Activated CD4-positive, alpha-beta T cell treated with anti-CD3 and anti-CD28 coated beads for 4 hours (primary cell): ENCODE data around the gene DNAH11.

Experiments
- DNase-seq, 2 donors: peaks; one replicate each; pipeline ENCODE4 v3.0.0-alpha.2; 2020

Gene DNAH11

DNA sequence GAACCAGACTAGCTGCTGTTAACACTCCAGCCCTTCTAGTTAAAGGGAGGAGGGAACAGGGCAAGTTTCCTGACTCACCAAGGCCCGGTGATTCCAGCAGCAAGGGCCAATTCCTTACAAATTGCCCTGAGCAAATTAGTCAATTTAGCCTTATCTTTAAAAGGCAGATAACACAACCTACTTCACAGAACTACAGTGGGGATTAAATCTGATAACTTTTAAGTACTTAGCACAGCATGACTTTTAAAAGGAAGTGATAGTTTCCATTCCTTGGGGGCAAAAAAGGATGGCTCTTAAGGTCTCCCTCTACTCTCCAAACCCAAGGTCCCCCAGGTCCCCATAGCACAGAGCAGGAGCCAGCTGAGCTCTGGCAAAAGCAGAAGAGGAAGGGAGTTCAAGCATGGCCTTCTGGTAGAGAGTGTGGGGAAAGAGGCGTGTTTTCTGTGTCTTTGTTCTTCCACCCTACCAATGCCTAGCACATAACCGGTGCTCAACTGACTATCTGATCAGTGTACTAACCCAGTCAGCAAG, 398.8 kb downstream of the DNAH11 start:
- DNase-seq, result no peak

DNA sequence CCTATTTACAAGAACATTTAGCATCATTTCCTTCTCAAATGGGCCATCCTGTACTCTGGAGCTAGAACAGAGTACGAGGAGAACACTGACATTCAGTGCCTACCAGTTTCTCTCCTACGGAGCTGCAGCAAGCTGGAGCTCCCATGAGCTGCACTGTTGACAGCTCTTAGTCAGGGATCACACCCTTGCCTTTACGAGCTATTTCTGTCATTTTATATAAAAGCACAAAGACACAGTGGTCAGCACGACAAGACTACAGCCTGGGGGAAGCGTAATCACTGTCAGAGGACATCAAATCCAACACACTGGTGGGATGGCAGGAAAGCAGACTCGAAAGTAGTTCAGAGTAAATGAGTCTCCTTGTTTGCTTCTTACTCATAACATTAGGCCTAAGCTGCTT, 400.1 kb downstream of the DNAH11 start:
- no peak for DNase-seq

GRCh38 chr7:21943436-21943835, 400.6 kb downstream of the DNAH11 start:
- DNase-seq, result no peak

DNA sequence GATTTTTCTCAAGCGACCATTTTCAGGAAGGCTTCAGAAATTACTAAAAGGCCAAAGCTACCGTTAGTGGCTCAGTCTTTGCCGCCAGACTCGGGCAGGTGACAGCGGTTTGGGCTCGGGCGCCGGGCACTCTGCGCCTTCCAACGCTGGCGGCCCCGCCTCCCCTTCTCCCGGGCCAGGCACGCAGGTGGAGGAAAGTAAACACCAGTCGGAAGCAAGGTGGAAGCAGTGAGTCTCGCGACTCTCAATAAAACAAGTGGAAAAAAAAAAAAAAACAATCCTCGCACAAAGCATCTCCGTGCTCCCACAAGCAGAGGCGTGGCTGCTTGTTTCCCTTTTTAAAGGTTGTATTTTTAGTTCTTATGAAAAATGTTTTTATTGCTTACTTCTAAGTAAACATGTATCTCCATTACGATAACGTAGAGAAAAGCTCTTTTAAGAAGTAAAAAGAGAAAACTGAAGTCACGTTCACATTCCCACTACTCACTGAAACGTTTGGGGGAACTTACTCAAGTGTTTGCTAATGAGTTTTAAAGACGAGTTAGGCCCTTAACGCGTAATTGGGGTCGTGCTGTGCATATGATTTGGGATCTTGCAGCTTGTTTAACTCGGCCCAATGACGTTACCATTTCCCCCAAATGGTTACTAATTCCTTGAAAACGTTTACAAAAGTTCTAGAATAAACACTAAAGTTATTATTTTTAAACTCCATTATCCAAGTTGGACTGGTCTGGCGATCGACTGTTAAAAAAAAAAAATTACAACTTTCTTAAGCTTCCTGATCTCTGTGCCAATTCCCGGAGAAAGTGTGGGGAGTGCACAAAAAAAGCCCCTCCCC, 402.0 kb downstream of the DNAH11 start:
- DNase-seq, result peak; percentile 37 to 45

DNA sequence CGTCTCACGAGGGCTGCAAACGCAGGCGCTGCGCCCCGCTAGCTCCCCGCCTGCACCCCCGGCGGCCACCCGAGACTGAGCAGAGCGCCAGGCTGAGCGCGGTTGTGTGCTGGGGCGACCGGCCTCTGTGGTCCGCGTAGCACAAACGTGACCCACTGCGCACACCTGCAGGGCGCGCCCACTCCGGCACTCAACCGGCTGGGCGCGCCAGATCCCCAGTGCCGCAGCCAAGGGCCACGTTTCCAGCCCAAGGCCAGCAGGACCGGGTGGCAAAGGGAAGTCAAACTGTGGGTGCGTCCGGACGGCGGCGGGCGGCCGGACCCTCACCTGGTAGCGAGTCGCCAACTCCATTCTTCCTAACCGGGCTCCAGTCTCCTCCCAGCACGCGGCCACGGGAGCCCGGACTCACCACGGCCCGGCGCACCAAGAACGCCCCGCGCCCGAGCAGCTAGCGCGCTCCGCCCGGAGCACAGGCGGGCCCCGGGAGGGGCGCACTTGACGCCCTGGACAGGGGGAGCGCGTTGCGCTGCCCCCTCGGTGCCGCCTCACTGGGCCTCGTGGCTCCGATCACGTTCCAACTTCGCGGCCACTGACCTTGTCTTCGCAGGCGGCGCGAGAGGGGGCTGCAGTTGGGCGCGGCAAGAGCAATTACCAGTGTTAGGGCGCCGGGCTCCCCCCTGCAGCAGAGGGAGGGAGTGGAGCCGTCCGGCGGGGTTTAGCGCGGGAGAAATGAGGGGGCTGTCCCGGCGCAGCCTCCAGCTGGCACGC, 402.8 kb downstream of the DNAH11 start, which contains the start of gene CDCA7L:
CDCA7L (minus strand) TSS at position 446 of the 768 bp plus-strand sequence; CDS start at position 351, 95 bp downstream.
- DNase-seq, result peak; percentile 45 to 46

DNA sequence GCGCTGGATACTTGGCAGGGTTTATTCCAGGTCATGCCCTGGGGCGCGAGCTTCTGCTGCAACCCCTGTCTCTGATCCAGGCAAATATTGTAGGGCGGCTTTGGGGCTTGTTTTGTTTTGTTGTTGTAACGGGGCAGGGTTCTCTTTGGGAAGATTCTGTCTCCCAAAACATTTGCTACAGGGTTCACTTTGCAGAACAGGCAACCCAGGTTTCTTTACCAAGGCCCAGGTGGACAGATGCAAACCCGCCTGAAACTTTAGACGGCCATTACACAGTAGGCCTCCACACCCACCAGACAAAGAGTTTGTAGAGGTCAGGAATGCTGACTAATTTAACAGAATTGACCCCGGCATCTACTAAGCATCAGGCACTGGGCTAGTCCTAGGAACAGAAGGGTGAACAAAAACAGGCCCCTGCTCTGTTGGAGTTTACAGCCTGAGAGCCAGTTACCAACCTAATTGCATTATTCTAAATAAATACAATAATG, 403.4 kb downstream of the DNAH11 start:
- DNase-seq, result no peak

DNA sequence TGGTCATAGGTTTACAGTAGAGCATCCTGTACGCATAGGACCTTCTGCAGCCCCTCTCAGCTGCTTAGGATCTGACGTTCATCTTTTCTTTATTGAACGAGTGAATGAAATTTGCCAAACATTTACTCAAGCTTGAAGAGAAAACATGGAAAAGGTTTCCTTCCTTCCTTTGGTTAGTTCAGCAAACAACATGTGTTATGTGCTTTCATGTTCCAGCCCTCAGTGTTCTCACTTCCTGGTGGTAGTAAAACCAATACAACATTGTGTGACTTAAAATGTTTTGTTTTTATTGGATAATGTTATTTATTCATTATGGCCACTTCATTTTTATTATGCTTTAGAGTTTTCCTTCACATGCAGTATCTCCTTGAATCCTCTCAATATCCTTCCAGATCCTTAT, 404.2 kb downstream of the DNAH11 start:
- DNase-seq, result no peak

DNA sequence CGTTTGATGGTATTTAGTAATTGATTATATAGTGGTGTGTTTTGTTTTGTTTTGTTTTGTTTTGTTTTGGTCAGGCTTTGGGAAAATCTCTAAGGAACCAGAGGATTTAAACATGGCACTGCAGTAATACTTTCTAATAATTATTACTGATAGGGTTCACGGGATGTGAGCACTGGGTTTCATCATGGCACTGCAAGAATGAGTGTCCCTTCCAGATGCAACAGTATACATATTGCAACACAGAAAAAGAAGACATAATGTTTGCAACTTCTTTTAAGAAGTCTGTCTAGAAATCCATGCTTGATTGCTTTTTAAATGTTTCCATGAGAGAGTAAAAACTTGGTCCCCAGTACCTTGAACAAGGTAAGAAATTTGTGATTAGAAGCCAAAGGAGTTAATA, 405.1 kb downstream of the DNAH11 start:
- DNase-seq, result no peak

GRCh38 chr7:21948364-21948763, 405.5 kb downstream of the DNAH11 start:
- no peak for DNase-seq

GRCh38 chr7:21948887-21949540, 406.2 kb downstream of the DNAH11 start:
- no peak for DNase-seq
